ENCODE data around the gene HDGF.

HDGF gene

DNA sequence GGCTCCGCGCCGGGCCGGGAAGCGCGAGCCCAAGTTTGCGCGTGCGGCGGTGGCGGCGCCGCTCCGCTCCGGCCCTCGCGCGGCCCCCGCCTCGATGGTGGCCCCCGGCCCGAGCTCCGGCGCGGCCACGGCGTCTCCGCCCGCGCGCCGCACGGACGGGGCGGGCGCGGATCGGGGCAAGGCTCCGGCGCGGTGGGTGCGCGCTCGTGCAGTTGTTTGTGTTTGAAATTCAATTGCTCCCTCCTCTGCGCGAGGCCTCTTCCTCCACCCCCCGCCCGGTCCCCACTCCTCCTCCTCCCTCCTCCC, at the start of gene HDGF:
HDGF (minus strand) TSS at position 225 of the 306 bp plus-strand sequence. CDS start 246 bp downstream, outside the sequence.
- no peak for DNase-seq

DNA sequence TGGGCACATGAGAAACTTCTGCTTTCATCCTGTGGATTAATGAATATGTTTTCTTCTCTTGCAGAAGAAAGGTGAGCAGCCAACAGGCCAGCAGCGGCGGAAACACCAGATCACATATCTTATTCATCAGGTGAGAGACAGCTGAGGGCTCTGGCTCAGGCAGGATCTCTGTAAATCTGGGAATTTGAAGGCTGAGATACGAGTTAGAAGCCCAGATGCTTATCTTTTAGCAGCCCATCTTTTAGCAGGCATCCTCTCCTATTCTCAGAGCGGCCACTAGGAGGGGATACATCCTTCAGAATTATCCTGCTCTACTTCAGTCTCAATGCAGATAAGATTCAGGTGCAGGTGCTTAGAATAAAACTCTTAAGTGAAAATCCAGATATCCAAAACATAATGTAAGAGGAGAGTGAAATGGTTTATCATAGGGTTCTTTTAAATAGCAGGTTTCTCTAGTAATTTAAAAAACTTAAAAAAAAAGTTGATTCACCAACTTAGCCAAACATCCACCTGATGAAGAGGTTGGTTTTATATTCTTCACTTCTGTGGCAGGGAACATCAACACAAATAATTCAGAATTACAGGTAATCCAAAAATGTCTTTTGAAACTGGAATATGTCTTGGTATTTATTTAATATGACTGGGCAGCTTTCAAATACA, 45.9 kb upstream of the HDGF start:
- DNase-seq: peak; percentile 8

DNA sequence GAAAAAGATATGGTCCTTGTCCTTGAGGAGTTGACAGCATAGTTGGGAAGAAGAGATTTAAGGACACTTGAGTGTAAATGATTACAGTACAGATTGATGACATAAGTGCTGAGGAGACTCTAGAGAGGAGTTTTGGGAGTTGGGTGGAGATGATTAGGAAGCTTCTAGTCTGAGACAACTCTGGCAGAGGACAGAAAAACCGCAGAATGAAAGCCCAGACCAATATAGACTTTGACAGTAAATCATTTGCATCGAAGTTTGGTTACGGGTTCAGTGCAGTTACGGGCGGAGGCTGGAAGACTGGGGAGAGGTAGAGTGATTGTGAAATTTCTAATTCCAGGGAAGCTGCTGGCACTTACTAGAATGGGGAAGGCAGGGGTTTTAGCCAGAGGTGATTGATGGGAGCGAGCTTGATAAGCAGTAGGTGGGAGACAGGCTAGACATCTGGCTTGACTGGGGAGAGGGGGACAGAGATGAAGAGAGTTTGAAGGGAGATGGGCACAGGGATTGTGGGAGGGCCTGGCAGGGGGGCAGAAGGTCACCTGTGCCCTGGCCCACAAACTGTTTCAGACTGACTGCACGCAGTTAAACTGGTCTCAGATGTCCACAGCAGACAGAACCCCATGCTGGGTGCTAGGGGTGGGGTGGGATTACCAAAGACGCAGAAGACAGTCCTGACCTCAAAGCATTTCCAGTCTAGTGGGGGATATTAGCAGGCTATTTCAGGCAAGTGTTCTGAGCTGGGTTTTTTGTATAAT, 45.0 kb upstream of the HDGF start:
- DNase-seq: no peak

DNA sequence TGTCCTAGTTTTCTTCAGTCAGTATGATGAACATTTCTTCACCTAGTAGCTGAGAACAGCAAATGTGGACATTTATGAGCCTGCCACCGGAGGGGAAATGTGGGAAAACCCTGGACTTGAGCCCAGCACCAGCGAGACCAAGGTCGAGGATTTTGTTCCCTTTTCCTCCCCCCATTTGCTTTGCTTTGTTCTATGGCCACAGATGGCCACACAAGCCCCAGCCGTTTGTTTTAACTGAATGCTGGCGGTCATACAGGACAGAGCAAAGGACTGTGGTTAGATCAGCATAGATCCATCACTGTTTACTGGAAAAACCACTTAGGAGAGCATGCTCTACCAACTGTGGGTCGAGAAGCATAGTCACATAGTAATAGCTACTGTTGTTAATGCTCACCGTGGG, 44.3 kb upstream of the HDGF start:
- no peak for DNase-seq

DNA sequence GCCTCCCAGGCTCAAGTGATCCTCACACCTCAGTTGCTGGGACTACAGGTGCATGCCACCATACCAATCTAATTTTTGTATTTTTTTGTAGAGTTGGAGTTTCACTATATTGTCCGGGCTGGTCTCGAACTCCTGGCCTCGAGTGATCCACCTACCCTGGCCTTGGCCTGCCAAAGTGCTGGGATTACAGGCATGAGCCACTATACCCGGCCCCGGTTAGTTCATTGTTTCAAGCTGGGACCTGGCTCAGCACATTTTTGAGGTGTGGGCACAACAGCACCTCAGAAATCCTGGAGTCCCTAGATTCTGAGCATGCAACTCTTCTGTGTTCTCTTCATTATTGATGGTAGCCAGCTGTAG, 43.9 kb upstream of the HDGF start:
- DNase-seq: no peak

DNA sequence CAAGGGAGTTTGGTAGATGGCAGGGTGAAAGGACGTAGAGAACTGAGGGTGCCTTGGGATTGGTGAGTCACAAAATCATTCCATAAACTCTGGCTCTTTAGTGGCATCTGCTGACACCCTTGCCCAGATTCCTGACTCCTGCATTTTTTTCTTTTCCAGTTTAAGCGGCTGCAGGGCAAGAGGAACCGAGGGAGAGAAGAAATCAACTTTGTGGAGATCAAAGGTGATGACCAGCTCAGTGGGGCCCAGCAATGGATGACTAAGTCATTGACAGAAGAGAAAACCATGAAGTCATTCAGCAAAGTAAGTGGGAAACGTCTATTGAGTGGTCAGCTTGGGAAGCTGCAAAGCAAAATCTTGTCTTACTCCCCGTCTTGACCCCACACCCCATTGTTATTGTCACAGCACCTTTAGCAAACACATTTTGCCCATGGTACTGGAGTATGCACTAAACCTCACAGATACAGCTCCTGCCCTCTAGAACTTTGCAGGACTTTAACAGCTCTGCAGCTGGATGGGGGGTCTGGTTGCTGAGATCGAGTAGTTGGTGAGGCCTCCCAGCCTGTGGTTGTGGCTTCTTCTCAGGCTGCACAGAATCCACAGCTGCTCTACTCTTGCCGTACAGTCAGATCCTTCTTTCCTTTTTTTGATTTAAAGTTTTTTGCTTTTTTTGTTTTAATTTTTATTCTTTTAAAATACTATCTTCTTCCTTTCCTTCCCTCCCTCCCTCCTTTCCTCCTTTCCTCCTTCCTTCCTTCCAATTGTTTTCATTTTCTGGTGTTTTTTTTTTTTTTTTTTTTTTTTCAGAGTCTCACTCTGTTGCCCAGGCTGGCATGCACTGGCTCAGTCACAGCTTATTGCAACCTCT, 43.3 kb upstream of the HDGF start:
- no peak for DNase-seq

DNA sequence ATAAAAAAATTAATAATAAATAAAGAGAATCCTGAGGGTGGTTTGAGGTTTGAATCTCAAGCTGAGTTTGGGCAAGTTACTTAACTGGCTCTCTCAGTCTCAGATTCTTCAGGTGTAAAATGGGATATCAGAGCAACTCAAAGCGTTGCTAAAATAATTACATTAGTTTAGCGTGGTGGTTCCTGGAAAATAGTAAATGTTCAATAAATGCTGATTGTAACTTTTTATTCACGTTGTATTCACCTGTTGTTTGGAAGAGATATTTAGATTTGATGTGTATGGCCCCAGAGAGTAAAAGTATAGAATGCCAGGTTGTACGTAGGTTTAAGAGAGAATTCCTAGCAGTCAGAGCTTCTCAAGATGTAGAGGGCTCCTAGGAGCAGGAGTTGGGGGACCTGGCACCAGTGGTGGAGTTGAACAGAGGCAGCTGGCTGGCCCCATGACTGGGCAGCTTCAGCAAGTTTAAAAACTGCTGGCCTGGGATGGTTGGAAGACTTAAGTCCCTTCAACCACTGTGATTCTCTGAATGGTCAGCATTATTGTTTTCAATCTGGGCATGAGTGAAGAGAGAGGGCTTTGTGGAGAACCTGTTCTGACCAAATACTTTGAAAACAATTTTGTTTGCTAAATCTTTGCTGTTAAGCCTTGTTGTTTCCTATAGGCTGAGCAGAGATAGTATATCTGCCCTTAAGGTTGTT, 38.3 kb upstream of the HDGF start:
- DNase-seq: no peak

DNA sequence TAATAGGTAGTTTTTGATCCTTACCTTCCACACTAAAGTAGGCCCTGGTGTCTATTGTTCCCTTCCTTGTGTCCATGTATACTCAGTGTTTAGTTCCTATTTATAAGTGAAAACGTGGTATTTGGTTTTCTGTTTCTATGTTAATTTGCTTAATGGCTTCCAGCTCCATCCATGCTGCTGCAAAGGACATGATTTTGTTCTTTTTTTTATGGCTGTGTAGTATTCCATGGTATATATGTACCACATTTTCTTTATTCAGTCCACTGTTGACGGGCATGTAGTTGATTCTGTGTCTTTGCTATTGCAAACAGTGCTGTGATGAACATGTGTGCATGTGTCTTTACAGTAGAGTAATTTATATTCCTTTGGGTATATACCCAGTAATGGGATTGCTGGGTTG, 36.7 kb upstream of the HDGF start:
- DNase-seq: no peak

DNA sequence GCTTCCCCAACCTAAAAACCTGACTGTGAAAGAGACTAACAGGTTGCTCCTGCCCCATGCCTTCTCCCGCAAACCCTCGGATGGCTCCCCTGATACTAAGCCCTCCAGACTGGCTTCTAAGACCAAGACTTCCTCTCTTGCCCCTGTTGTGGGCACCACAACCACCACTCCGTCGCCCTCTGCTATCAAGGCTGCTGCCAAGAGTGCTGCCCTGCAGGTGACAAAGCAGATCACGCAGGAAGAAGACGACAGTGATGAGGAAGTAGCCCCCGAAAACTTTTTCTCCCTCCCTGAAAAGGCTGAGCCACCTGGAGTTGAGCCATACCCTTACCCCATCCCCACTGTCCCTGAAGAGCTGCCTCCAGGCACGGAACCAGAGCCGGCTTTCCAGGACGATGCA, 35.2 kb upstream of the HDGF start:
- no peak for DNase-seq

DNA sequence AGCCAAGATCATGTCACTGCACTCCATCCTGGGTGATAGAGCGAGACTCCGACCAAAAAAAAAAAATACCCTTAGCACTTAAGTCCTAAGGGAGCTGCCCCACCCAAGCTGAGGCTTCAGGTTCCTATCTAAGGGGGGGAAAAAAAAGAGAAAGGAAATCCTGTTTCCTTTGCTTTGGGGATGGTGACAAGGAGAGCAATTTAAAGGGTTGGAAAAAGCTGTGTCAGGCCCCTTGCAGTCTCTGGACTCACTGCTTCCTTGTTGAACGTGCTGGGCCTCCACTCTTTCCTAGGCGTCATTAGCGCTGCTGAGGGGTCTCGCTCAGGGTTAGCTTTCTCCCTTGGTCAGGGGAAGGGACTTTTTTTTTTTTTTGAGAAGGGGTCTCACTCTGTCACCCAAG, 34.0 kb upstream of the HDGF start:
- no peak for DNase-seq

DNA sequence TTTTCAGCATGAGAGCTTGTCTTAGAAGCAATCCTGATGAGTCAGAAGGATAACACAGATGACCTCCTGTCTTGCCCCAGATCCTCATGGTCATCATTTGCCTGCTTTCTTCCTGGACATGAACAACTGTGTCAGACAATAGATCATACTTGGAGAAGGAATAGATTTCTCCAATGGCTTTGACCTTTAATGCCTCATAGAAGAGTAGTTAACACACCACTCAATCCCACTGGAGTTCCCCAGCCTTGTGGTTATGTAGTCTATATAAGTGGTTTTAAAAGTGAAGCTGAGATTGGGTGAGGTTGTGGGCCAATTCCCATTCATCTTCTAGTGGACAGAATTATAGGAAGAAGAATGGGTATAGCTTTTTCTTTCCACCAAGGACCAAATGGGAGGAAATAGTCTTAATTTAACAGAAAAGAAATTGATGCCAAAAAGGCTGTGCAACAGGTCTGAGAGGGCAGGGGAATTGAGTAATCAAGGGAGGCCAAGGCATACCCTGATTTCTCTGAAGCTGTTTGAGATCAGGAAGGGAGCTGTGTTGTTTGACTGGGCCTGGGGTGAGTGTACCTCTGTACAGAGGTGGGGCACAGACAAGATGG, 30.2 kb upstream of the HDGF start:
- no peak for DNase-seq

DNA sequence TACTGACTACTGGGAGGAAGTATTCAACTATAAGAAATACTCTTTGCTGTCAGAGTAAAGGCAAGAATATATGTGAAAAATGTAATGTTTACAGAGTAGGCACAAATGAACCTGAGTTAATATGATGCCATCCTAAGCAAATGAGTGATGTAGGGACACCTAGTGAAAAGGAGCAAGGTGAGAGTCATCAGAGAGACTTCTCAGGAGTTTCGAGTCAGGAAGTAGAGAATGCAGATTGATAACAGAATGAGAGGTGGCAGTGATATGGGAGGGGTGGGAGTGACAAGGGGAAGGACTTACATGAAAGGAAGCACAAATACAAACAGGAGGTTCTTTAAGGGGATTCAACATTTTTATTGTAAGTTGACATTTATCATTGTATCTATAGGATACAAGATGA, 26.1 kb upstream of the HDGF start:
- no peak for DNase-seq

DNA sequence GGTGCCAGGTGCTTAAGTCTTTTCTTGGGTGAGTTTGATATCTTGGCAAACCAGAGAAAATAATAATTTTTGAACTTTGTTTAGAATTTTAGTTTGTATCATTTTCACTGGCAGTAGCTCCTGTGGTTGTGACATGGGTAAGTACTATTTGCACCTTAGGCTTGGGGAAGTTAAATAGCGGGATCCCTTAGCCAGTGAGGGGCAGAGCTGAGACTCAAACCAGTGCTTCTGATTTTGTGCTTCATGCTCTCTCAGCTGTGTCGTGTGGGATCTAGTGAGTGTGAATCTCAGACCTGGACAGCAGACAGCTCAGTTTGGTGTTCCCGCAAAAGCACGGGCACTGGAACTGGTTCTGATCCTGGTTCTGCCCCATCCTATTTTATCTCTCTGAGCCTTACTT, 25.5 kb upstream of the HDGF start:
- no peak for DNase-seq

DNA sequence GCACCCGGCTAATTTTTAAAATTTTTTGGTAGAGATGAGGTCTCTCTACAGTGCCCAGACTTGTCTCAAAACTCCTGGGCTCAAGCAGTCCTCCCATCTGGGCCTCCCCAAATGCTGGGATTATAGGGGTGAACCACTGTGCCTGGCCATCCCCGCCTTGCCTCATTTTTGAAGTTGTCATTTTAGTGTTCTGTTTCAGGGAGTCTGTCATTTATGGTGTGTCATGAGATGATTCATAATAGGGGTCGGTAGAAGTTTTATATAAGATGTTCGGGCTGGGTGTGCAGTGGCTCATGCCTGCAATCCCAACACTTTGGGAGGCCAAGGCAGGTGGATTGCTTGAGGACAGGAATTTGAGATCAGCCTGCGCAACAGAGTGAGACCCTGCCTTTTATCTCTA, 24.3 kb upstream of the HDGF start:
- no peak for DNase-seq

DNA sequence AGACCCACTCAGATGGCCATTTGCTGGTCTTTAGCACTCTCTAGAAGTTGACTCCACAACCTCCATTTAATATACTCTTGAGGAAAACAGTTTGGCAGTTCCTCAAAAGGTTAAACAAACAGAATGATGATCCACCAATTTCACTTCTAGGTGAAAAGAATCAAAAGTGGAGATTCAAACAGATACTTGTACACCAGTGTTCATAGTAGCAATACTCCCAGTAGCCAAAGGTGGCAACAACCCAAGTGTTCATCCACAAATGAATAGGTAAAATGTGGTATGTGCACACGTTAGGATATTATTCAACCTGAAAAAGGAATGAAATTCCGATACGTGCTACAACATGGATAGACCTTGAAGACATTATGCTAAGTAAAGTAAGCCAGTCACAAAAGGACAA, 22.1 kb upstream of the HDGF start:
- DNase-seq: no peak

DNA sequence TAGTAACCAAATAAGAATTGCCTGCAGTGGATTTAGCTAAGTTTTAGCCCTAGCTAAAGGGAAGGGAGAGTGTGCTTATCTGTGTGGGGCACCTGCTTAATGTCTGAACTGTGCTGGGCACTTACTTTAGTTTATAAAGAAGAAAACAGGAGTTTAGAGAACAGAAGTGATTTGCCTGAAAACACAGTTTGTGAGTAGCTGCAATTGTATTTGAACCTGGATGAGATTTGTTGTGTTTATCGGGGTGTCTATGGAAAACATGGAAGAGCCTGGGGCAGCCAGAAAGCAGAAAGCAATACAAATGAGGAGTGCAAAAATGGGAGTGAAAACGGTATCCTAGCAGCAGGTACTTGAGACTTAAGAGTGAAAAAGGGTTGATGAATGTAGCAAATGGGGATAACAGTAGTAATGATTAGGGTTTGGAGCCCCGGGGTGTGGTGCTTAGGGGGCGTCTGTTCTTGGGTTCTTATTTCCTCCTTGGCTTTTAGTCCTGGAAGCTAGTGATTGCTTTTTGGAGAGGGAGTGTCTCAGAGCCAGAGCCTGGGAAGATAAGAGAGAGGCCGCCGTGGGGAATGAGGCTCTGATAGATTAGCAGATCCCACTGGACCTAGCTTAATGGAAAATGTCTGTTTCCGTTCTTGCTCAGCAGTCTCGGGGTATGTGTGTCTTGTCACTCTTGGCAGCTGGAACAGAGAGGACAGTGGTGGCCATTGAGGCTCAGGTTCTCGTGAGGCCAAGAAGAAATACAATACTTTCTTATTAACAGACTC, 21.4 kb upstream of the HDGF start:
- DNase-seq: no peak

DNA sequence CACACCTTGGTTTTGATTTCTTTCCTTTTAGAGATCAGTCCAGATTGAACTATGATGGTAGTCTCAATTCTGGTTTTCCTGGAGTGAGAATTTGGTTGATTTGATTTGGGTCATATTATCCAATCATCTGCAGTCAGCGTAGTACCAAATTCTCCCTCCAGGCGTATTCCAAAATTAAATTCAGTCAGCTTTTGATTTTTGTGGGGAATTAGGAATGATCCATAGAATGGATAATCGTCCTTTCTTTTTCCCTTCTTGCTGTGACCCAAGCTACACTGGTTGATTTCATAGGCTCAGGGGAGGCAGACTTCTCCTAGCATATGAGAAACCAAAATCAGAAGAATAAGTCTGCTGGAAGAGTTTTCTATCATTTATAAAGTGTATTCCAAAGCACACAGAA, 20.7 kb upstream of the HDGF start:
- no peak for DNase-seq

DNA sequence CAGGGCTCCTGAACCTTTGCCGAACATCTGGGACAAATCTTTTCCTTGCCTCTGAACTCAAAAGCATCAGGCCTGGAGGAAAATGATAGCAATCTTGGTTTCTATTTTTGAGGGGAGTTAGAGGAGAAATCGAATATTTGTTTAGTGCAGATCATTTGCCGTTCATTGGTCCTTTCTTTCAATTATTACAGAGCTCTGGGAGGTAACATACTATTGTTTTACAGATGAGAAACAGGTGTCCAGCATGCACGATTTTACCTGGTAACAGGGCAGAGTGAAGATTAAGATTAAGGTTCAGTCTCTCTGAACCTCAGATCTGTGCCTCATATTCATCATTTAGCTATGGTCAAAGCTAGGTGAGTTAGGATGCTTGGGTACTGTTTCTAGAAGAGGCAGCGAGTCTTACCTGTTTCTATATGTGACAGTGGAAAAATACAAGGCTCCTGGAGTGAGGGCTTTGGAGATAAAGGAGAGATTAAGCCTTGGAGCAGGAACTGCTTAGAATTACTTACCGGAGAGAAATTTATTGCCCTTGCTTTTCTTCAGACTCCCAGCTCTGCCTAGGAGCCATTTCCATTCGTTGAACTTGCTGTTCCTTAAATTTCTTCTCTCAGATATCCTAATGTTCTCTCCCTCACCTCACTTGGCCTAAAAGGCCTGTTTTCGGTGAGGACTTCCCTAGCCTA, 17.3 kb upstream of the HDGF start:
- no peak for DNase-seq

DNA sequence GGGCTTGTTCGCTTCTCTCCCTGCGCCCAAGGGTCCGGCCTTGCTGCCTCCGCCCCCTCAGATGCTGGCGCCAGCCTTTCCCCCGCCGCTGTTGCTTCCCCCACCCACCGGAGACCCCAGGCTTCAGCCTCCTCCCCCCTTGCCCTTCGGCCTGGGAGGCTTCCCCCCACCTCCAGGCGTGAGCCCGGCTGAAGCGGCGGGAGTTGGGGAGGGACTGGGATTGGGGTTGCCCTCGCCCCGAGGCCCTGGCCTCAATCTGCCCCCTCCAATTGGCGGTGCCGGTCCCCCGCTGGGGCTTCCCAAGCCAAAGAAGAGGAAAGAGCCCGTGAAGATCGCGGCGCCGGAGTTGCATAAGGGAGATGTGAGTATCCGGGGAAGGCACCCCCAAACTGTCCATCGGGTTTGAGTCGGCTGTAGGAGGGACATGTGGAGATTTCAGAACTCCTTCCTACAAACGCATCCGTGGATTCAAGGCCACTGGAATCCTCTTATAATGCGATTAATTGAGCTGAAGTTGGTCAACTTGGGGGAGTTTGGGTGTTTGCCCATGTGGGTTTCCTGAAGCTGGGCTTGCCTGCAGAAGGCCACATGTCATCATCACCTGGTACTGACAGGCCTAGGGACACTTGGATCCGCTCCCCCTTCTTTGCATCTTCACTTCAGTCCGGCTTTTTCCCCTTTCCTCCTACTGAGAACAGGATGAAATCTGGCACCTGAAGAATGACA, 16.6 kb upstream of the HDGF start:
- no peak for DNase-seq

DNA sequence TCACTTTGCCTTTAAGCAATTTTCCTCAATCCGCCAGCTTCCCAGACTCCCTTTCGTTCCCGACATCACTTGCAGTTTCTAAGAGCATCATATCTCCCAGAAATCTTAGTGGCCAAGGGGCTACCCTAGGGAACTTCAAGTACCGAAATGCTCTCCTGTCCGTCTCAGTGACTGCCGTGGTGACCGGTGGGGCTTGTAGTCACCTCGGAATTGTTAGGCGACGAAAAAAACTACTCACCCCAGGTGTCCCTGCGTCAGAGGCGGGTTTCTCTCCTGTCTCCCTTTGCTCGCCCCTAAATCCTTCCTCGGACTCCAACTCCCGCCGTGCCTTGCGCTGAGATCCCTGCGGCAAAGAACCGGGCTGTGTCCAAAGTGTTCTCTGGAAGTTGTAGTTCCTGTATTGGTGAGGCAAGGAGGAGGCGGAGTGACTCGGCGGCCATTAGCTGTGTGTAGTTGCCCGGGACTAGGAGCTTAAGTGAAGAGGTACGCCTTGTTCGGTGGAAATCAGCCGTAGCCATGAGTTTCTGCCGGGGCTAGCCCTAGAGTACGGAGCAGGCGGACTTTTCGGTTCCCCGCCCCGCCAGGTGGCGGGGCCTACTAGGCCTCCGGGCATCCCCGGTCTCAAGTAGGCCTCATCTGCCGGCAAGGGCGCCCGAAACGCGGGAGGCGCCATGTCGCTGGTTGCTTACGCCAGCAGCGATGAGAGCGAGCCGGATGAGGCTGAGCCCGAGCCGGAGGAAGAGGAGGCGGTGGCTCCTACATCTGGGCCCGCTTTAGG, 15.8 kb upstream of the HDGF start, which contains the start of gene PRCC:
PRCC (plus strand) TSS at position 435 of the 778 bp plus-strand sequence; CDS start at position 672, 237 bp downstream.
- DNase-seq: peak; percentile 97
